WTC11 (cell line): ENCODE measurements around the gene PARM1. TPM values are rescaled to one million over a fixed set of nuclear protein-coding genes. Genes with fewer than 3 reads are reported as not detected.

Source experiments
- ATAC-seq: fragments of 200-7000 bp; cut with Tn5 transposase; 2 replicates; pipeline ENCODE4 v1.10.0; 2021; ENCODE audit warnings: mild to moderate bottlenecking, moderate library complexity
- CTCF ChIA-PET: fragments of 300-600 bp; sonication (Branson Sonifier 250); formaldehyde crosslinking; loops from one replicate; lab custom pipeline; 2021; ENCODE audit warnings: antibody characterized with exemption; lab: Charles Lee
- POLR2A ChIA-PET: fragments of 350-600 bp; sonication (Branson Sonifier 250); formaldehyde crosslinking; loops from one replicate; lab custom pipeline; 2021; ENCODE audit warnings: antibody characterized with exemption; lab: Charles Lee
- DNase-seq: peaks from one replicate; pipeline ENCODE4 v3.0.0; 2021; ENCODE audit warnings: low spot score
- H3K27ac Mint-ChIP-seq: 2 replicates; pipeline ENCODE4 v1.8.0; 2021; ENCODE audit warnings: mixed read lengths
- H3K27me3 Mint-ChIP-seq: 2 replicates; pipeline ENCODE4 v1.8.0; 2021; ENCODE audit warnings: low read depth, mild to moderate bottlenecking, moderate library complexity, mixed read lengths
- H3K36me3 Mint-ChIP-seq: 2 replicates; pipeline ENCODE4 v1.8.0; 2021; ENCODE audit warnings: mixed read lengths
- H3K4me1 Mint-ChIP-seq: 2 replicates; pipeline ENCODE4 v1.8.0; 2022; ENCODE audit warnings: mixed read lengths
- H3K4me3 Mint-ChIP-seq: 2 replicates; pipeline ENCODE4 v1.8.0; 2021; ENCODE audit warnings: mild to moderate bottlenecking, moderate library complexity, mixed read lengths
- H3K9me3 Mint-ChIP-seq: 2 replicates; pipeline ENCODE4 v1.8.0; 2021; ENCODE audit warnings: mixed read lengths
- CREB1 ChIP-seq: sonication (generic); formaldehyde crosslinking; IDR thresholded peaks from 2 replicates; pipeline ENCODE4 v1.8.0; 2023; ENCODE audit warnings: mild to moderate bottlenecking, missing genetic modification reagents
- GABPB1 ChIP-seq: sonication (generic); formaldehyde crosslinking; IDR thresholded peaks from 2 replicates; pipeline ENCODE4 v1.8.1; 2023; ENCODE audit warnings: mild to moderate bottlenecking, missing genetic modification reagents
- NR1H2 ChIP-seq: sonication (generic); formaldehyde crosslinking; IDR thresholded peaks from 2 replicates; pipeline ENCODE4 v1.9.0; 2021; ENCODE audit warnings: mild to moderate bottlenecking, moderate library complexity, missing genetic modification reagents
- PRDM15 ChIP-seq: sonication (generic); formaldehyde crosslinking; IDR thresholded peaks from 2 replicates; pipeline ENCODE4 v1.8.0; 2022; ENCODE audit warnings: missing genetic modification reagents
- SOX15 ChIP-seq: fragments of 250-450 bp; sonication (Bioruptor Pico); IDR thresholded peaks from 2 replicates; pipeline ENCODE4 v1.9.0; 2021; ENCODE audit warnings: mild to moderate bottlenecking
- TEAD1 ChIP-seq: sonication (generic); formaldehyde crosslinking; IDR thresholded peaks from 2 replicates; pipeline ENCODE4 v1.8.0; 2022; ENCODE audit warnings: mild to moderate bottlenecking, missing genetic modification reagents
- TEAD4 ChIP-seq: sonication (generic); formaldehyde crosslinking; IDR thresholded peaks from 2 replicates; pipeline ENCODE4 v1.8.0; 2022; ENCODE audit warnings: mild to moderate bottlenecking, missing genetic modification reagents
- ZBTB21 ChIP-seq: sonication (generic); formaldehyde crosslinking; IDR thresholded peaks from 2 replicates; pipeline ENCODE4 v1.8.1; 2023; ENCODE audit warnings: mild to moderate bottlenecking, missing genetic modification reagents, borderline replicate concordance
- ZNF121 ChIP-seq: sonication (generic); formaldehyde crosslinking; IDR thresholded peaks from 2 replicates; pipeline ENCODE4 v1.8.0; 2023; ENCODE audit warnings: missing genetic modification reagents
- ZNF219 ChIP-seq: sonication (generic); formaldehyde crosslinking; IDR thresholded peaks from 2 replicates; pipeline ENCODE4 v1.8.0; 2023; ENCODE audit warnings: missing genetic modification reagents, mild to moderate bottlenecking, borderline replicate concordance
- ZNF317 ChIP-seq: sonication (generic); formaldehyde crosslinking; IDR thresholded peaks from 2 replicates; pipeline ENCODE4 v1.8.1; 2023; ENCODE audit warnings: low read depth, mild to moderate bottlenecking, moderate library complexity, missing genetic modification reagents, borderline replicate concordance
- ZNF425 ChIP-seq: fragments of 250-450 bp; sonication (Bioruptor Pico); conservative IDR thresholded peaks from 2 replicates; pipeline ENCODE4 v1.9.0; 2021; ENCODE audit warnings: mild to moderate bottlenecking
- ZNF671 ChIP-seq: fragments of 250-450 bp; sonication (Bioruptor Pico); IDR thresholded peaks from 2 replicates; pipeline ENCODE4 v1.8.0; 2021; ENCODE audit warnings: mild to moderate bottlenecking
- total RNA-seq: library from RNA; stranded (reverse); gene quantifications from 3 replicates; pipeline ENCODE4 v1.2.3, GENCODE V29; 2021
- TF ChIP-seq, protein P1 (sequence below): fragments of 250-450 bp; sonication (Bioruptor Pico); IDR thresholded peaks from 2 replicates; pipeline ENCODE4 v2.1.2; 2022; ENCODE audit warnings: mild to moderate bottlenecking, moderate library complexity
- TF ChIP-seq, protein P2 (sequence below): sonication (generic); formaldehyde crosslinking; conservative IDR thresholded peaks from 2 replicates; pipeline ENCODE4 v1.8.1; 2022; ENCODE audit warnings: mild to moderate bottlenecking, missing genetic modification reagents
- TF ChIP-seq, protein P3 (sequence below): sonication (generic); formaldehyde crosslinking; IDR thresholded peaks from 2 replicates; pipeline ENCODE4 v1.8.1; 2023; ENCODE audit warnings: mild to moderate bottlenecking, missing genetic modification reagents, moderate library complexity
- TF ChIP-seq, protein P4 (sequence below): sonication (generic); formaldehyde crosslinking; IDR thresholded peaks from 2 replicates; pipeline ENCODE4 v1.8.0; 2023; ENCODE audit warnings: missing genetic modification reagents, mild to moderate bottlenecking, borderline replicate concordance

Gene PARM1
- total RNA-seq, 1 experiment from 2014 or later = 6.3 TPM

DNA sequence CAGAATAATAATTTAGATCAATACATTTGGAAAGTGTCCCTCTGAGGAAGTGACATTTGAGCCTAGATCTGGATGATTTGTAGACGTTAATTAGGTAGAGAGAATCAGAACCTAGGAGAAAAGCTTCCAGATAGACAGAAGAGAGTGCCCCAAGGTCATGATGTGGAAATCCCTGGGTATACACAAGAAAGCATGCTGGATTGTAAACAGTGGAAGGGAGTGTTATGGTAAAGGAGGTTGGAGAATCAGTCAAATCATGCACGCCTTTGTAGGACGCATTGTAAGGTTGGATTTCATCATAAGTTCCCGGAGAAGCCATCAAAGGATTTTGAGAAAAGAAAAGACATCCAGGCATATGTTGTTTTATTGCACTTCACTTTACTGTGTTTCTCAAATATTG lies 156.3 kb downstream of the PARM1 start (continued):
- no peak for TF ChIP-seq ZBTB21 (CRISPR knock-in tag)
- TF ChIP-seq, protein P1, sequence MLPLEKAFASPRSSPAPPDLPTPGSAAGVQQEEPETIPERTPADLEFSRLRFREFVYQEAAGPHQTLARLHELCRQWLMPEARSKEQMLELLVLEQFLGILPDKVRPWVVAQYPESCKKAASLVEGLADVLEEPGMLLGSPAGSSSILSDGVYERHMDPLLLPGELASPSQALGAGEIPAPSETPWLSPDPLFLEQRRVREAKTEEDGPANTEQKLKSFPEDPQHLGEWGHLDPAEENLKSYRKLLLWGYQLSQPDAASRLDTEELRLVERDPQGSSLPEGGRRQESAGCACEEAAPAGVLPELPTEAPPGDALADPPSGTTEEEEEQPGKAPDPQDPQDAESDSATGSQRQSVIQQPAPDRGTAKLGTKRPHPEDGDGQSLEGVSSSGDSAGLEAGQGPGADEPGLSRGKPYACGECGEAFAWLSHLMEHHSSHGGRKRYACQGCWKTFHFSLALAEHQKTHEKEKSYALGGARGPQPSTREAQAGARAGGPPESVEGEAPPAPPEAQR (CRISPR knock-in tag) = no peak
- TF ChIP-seq TEAD4 (CRISPR knock-in tag) = no peak
- no peak for TF ChIP-seq ZNF425 (CRISPR knock-in tag)
- no peak for TF ChIP-seq ZNF671
- TF ChIP-seq ZNF121 (CRISPR knock-in tag) = no peak

- POLR2A ChIA-PET = no interaction called here
- Mint-ChIP-seq H3K4me1 (no peaks in the 10 kb centered on the region), H3K27me3 (no peaks in the 10 kb centered on the region; the same call in 1 of the 2 replicates), H3K27ac (no peak overlapping the region), H3K36me3 (peaks cover 40% of the 10 kb centered on the region), H3K9me3 (peaks cover 48% of the 10 kb centered on the region), H3K4me3 (no peak overlapping the region)
- ATAC-seq = no peak
- CTCF ChIA-PET = no interaction called here
- no peak for DNase-seq
- TF ChIP-seq PRDM15 = no peak
- TF ChIP-seq, protein P2, sequence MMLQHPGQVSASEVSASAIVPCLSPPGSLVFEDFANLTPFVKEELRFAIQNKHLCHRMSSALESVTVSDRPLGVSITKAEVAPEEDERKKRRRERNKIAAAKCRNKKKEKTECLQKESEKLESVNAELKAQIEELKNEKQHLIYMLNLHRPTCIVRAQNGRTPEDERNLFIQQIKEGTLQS = no peak
- TF ChIP-seq GABPB1 = no peak
- no peak for TF ChIP-seq TEAD1 (CRISPR knock-in tag)
- TF ChIP-seq, protein P3, sequence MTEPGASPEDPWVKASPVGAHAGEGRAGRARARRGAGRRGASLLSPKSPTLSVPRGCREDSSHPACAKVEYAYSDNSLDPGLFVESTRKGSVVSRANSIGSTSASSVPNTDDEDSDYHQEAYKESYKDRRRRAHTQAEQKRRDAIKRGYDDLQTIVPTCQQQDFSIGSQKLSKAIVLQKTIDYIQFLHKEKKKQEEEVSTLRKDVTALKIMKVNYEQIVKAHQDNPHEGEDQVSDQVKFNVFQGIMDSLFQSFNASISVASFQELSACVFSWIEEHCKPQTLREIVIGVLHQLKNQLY (CRISPR knock-in tag) = no peak
- TF ChIP-seq SOX15 = no peak
- no peak for TF ChIP-seq ZNF219 (CRISPR knock-in tag)
- TF ChIP-seq, protein P4, sequence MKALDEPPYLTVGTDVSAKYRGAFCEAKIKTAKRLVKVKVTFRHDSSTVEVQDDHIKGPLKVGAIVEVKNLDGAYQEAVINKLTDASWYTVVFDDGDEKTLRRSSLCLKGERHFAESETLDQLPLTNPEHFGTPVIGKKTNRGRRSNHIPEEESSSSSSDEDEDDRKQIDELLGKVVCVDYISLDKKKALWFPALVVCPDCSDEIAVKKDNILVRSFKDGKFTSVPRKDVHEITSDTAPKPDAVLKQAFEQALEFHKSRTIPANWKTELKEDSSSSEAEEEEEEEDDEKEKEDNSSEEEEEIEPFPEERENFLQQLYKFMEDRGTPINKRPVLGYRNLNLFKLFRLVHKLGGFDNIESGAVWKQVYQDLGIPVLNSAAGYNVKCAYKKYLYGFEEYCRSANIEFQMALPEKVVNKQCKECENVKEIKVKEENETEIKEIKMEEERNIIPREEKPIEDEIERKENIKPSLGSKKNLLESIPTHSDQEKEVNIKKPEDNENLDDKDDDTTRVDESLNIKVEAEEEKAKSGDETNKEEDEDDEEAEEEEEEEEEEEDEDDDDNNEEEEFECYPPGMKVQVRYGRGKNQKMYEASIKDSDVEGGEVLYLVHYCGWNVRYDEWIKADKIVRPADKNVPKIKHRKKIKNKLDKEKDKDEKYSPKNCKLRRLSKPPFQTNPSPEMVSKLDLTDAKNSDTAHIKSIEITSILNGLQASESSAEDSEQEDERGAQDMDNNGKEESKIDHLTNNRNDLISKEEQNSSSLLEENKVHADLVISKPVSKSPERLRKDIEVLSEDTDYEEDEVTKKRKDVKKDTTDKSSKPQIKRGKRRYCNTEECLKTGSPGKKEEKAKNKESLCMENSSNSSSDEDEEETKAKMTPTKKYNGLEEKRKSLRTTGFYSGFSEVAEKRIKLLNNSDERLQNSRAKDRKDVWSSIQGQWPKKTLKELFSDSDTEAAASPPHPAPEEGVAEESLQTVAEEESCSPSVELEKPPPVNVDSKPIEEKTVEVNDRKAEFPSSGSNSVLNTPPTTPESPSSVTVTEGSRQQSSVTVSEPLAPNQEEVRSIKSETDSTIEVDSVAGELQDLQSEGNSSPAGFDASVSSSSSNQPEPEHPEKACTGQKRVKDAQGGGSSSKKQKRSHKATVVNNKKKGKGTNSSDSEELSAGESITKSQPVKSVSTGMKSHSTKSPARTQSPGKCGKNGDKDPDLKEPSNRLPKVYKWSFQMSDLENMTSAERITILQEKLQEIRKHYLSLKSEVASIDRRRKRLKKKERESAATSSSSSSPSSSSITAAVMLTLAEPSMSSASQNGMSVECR (CRISPR knock-in tag) = no peak
- no peak for TF ChIP-seq CREB1 (CRISPR knock-in tag)
- no peak for TF ChIP-seq ZNF317 (CRISPR knock-in tag)
- no peak for TF ChIP-seq NR1H2 (CRISPR knock-in tag)
Measured at GRCh38 chr4:75099321-75099720, 166.4 kb downstream of the PARM1 start.
